HepG2 (cell line): ENCODE measurements around the gene HOXB5. TPM values are rescaled to one million over a fixed set of nuclear protein-coding genes. Genes with fewer than 3 reads are reported as not detected.

Source experiments
- ATAC-seq: fragments of 200-7000 bp; cut with Tn5 transposase; 3 replicates; pipeline ENCODE4 v1.9.1; 2020; ENCODE audit warnings: mild to moderate bottlenecking, moderate library complexity
- BruUV-seq: library from RNA; stranded (reverse); fragments of 400-500 nt; replicated peaks from 2 replicates; lab custom pipeline; 2021; lab: Mats Ljungman, UMichigan
- CTCF ChIA-PET: fragments of 300-600 bp; formaldehyde crosslinking; extraction: SDS; loops from one replicate; lab custom pipeline; 2021; ENCODE audit warnings: low total read pairs, inconsistent platforms, low intra/inter-chr PET ratio; lab: Yijun Ruan, JAX
- POLR2A ChIA-PET: fragments of 350-600 bp; sonication (Branson Sonifier 250); formaldehyde crosslinking; loops from one replicate; lab custom pipeline; 2020; ENCODE audit warnings: antibody characterized with exemption, inconsistent platforms; lab: Yijun Ruan, JAX
- DNase-seq: peaks from one replicate; pipeline ENCODE4 v3.0.0-alpha.2; 2015; ENCODE audit warnings: low spot score
- FAIRE-seq: peaks from 3 replicates; lab custom pipeline; 2011; peaks lifted over from hg19 to GRCh38; lab: Jason Lieb, UNC
- H2AFZ ChIP-seq: one replicate; pipeline ENCODE4 v1.6.1; 2011; ENCODE audit warnings: low read length, inconsistent platforms
- H3K27ac ChIP-seq: fragments of 300-600 bp; 3 replicates; pipeline ENCODE4 v1.8.0; 2011; ENCODE audit warnings: mixed run types, mild to moderate bottlenecking, mixed read lengths, low read length, inconsistent platforms; ENCODE audit not compliant: insufficient read depth; ENCODE audit errors: extremely low read length
- H3K27me3 ChIP-seq, 2 experiments: fragments of 200-600 bp in 1 of 2; 2 replicates in 1 of 2; 3 replicates in 1 of 2; pipeline versions ENCODE4 v1.6.0 to v1.8.0; 2011; ENCODE audit warnings: low read length in 2 of 2, mild to moderate bottlenecking in 2 of 2, moderate library complexity in 2 of 2, inconsistent platforms in 1 of 2; ENCODE audit not compliant: insufficient read depth in 2 of 2, control insufficient read depth in 1 of 2
- H3K36me3 ChIP-seq, 2 experiments: fragments of 200-600 bp in 1 of 2; replicated peaks in 1 of 2; 2 replicates in 1 of 2; 3 replicates in 1 of 2; pipeline versions ENCODE4 v1.5.1 to v1.8.0; 2011; ENCODE audit warnings: low read length in 2 of 2, inconsistent platforms in 1 of 2; ENCODE audit not compliant: insufficient read depth in 2 of 2, control insufficient read depth in 1 of 2
- H3K4me1 ChIP-seq: 2 replicates; pipeline ENCODE4 v1.5.1; 2012; ENCODE audit warnings: low read length, inconsistent platforms; ENCODE audit not compliant: insufficient read depth
- H3K4me2 ChIP-seq: 2 replicates; pipeline ENCODE4 v1.6.0; 2011; ENCODE audit warnings: low read depth, low read length, inconsistent platforms
- H3K4me3 ChIP-seq, 3 experiments: fragments of 200-600 bp in 1 of 3; sonication (generic), shearing (Covaris generic) in 1 of 3; replicated peaks in 1 of 3; 2 replicates each; pipeline ENCODE4 v1.5.1; 2011 to 2016; ENCODE audit warnings: low read length in 3 of 3, inconsistent platforms in 2 of 3, low read depth in 2 of 3, mild to moderate bottlenecking in 2 of 3, control low read depth in 1 of 3, mixed read lengths in 1 of 3; ENCODE audit not compliant: insufficient read depth in 1 of 3
- H3K79me2 ChIP-seq: one replicate; pipeline ENCODE4 v1.6.1; 2011; ENCODE audit warnings: low read length, inconsistent platforms; ENCODE audit not compliant: insufficient read depth
- H3K9ac ChIP-seq: 2 replicates; pipeline ENCODE4 v1.6.0; 2011; ENCODE audit warnings: mild to moderate bottlenecking, low read depth, low read length, inconsistent platforms; ENCODE audit not compliant: insufficient read depth
- H3K9me3 ChIP-seq: 2 replicates; pipeline ENCODE4 v1.5.1; 2012; ENCODE audit warnings: mild to moderate bottlenecking, low read length
- H4K20me1 ChIP-seq: 2 replicates; pipeline ENCODE4 v1.6.0; 2011; ENCODE audit warnings: inconsistent platforms, mild to moderate bottlenecking, low read length, moderate library complexity; ENCODE audit not compliant: insufficient read depth
- AGO1 ChIP-seq: fragments of 200-400 bp; formaldehyde crosslinking; IDR thresholded peaks from 2 replicates; pipeline ENCODE4 v1.6.1; 2017; ENCODE audit warnings: mild to moderate bottlenecking, low read depth, low read length, moderate library complexity; ENCODE audit not compliant: poor library complexity, severe bottlenecking
- ELF1 ChIP-seq: sonication (generic); formaldehyde crosslinking; IDR thresholded peaks from 2 replicates; pipeline ENCODE4 v1.4.0; 2020; ENCODE audit warnings: missing genetic modification reagents
- HDAC2 ChIP-seq: sonication (generic); formaldehyde crosslinking; IDR thresholded peaks from 2 replicates; pipeline ENCODE4 v1.4.0; 2020; ENCODE audit warnings: missing genetic modification reagents
- KAT2B ChIP-seq: fragments of 150-350 bp; IDR thresholded peaks from 2 replicates; pipeline ENCODE4 v1.6.1; 2014; ENCODE audit warnings: low read depth, low read length, borderline replicate concordance
- MAFF ChIP-seq: IDR thresholded peaks from 2 replicates; pipeline ENCODE4 v1.6.1; 2011; ENCODE audit warnings: low read depth, low read length, improper control_type of control experiment
- PAF1 ChIP-seq: IDR thresholded peaks from 2 replicates; pipeline ENCODE4 v1.6.1; 2016; ENCODE audit warnings: missing genetic modification reagents, missing compliant biosample characterization
- SAFB2 ChIP-seq: sonication (generic); formaldehyde crosslinking; IDR thresholded peaks from 2 replicates; pipeline ENCODE4 v1.5.1; 2020; ENCODE audit warnings: missing genetic modification reagents, low read depth, mild to moderate bottlenecking, borderline replicate concordance
- SIX4 ChIP-seq: sonication (generic); formaldehyde crosslinking; IDR thresholded peaks from 2 replicates; pipeline ENCODE4 v1.4.0; 2020; ENCODE audit warnings: missing genetic modification reagents
- TCF12 ChIP-seq, 2 experiments: fragments of 450-650 bp in 1 of 2; sonication (generic) in 1 of 2; formaldehyde crosslinking in 1 of 2; IDR thresholded peaks; 2 replicates each; pipeline versions ENCODE4 v1.6.1 to v1.8.0; 2017 to 2022; ENCODE audit warnings: antibody characterized with exemption in 1 of 2, mild to moderate bottlenecking in 1 of 2, missing genetic modification reagents in 1 of 2, moderate library complexity in 1 of 2
- TCF7L2 ChIP-seq: IDR thresholded peaks from 2 replicates; pipeline ENCODE4 v1.6.1; 2011; ENCODE audit warnings: mild to moderate bottlenecking, low read depth, low read length, moderate library complexity
- XBP1 ChIP-seq: sonication (generic); formaldehyde crosslinking; IDR thresholded peaks from 2 replicates; pipeline ENCODE4 v1.5.0; 2020; ENCODE audit warnings: missing genetic modification reagents
- ZKSCAN5 ChIP-seq: sonication (generic); formaldehyde crosslinking; IDR thresholded peaks from 2 replicates; pipeline ENCODE4 v1.5.1; 2020; ENCODE audit warnings: mild to moderate bottlenecking, missing genetic modification reagents
- ZNF431 ChIP-seq: sonication (generic); formaldehyde crosslinking; IDR thresholded peaks from 2 replicates; pipeline ENCODE4 v1.9.0; 2022; ENCODE audit warnings: missing genetic modification reagents, low read depth, mild to moderate bottlenecking, borderline replicate concordance
- ZNF530 ChIP-seq: sonication (generic); formaldehyde crosslinking; IDR thresholded peaks from 2 replicates; pipeline ENCODE4 v1.5.0; 2020; ENCODE audit warnings: low read depth, mild to moderate bottlenecking, missing genetic modification reagents
- WGBS: methylation state at CpG from one replicate; pipeline ENCODE4 v1.1.6; 2017; ENCODE audit warnings: low lambda C conversion rate; 5-methylcytosine and 5-hydroxymethylcytosine counted together
- in situ Hi-C: cut with HindIII; loops from 2 replicates; pipeline ENCODE4 v1.10.0; 2017; ENCODE audit warnings: low pct_unique_long_range_greater_than_20kb; ENCODE audit not compliant: extremely low pct_ligation_motif_present
- intact Hi-C: fragments of 100-400 bp; cut with micrococcal nuclease; formaldehyde crosslinking; loops from one replicate; pipeline ENCODE4 v1.10.0; 2022; ENCODE audit not compliant: unreplicated experiment
- polyA plus RNA-seq, 8 experiments: library from polyadenylated mRNA; depleted of rRNA in 3 of 8; stranded (reverse) in 7 of 8; unstranded in 1 of 8; fragments of >200 nt; fragmentation: Illumina TruSeq in 4 of 8; extraction: Trizol in 4 of 8; gene quantifications; 2 replicates each; pipeline versions ENCODE4 v1.2.1 to v1.2.3, GENCODE V29; 2011 to 2016; ENCODE audit warnings: low read depth in 4 of 8, missing spikeins in 1 of 8, mixed read lengths in 1 of 8; ENCODE audit not compliant: insufficient read depth in 1 of 8
- total RNA-seq, 5 experiments: library from RNA; depleted of rRNA; stranded (reverse); fragments of >200 nt; fragmentation: Illumina TruSeq; extraction: Trizol; gene quantifications; 2 replicates each; pipeline ENCODE4 v1.2.3, GENCODE V29; 2016; ENCODE audit warnings: low read depth in 1 of 5
- TF ChIP-seq, protein P1 (sequence below): sonication (generic); formaldehyde crosslinking; IDR thresholded peaks from 2 replicates; pipeline ENCODE4 v1.4.0; 2020; ENCODE audit warnings: mild to moderate bottlenecking, missing genetic modification reagents
- TF ChIP-seq, protein P2 (sequence below), 2 experiments: sonication (generic) in 1 of 2; formaldehyde crosslinking in 1 of 2; IDR thresholded peaks; 2 replicates each; pipeline versions ENCODE4 v1.4.0 to v1.6.1; 2018 to 2020; ENCODE audit warnings: missing genetic modification reagents in 2 of 2, borderline replicate concordance in 1 of 2, low read depth in 1 of 2, mild to moderate bottlenecking in 1 of 2, missing biosample characterization in 1 of 2
- TF ChIP-seq, protein P3 (sequence below): sonication (generic); formaldehyde crosslinking; IDR thresholded peaks from 2 replicates; pipeline ENCODE4 v1.5.0; 2020; ENCODE audit warnings: mild to moderate bottlenecking, missing genetic modification reagents

Gene HOXB5
- total and polyA plus RNA-seq, 2 of the 13 experiments (the other 11 are each of a cell fraction or from before 2014, with no cell fraction given), result not detected

DNA sequence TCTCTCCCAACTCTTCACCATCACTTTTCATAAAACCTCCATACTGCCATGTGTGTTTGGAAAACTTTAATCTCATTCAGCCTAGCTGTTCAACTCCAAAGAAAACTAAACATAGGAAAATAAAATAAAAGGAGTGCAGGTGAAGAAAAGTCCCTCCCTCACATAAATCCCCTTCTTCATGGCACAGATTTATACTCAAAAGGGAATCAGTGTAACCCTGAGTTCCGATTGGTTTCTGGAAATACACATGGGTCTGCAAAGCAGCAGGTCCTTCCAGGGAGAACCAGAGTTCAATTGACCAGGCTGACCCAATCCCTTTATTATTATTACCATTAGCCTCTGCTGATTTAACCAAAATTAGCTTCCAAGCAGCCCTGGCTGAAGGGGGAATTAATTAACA lies 39.8 kb downstream of the HOXB5 start (continued):
- TF ChIP-seq SIX4, result no peak

DNA sequence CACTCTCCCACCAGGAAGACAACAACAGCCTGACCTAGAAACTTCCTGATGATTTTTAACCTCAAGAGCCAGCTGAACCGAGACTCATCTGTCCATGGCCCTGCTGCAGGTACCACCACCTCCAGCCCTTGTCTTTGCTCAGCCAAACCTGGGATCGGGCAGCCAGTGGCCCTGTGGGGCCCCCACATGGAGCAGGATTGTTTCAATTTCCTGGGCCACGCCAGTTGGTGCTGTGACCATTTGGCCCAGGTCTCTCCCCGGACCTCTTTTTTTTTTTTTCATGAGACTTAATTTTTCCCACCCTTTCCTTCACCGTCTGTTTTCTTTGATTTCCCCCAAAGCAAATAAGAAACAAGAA lies 40.4 kb downstream of the HOXB5 start:
- DNase-seq, result no peak
- WGBS, result under 1% methylated on average over 5 of the region's 5 CpGs
- TF ChIP-seq XBP1 (CRISPR knock-in tag), result no peak
- TF ChIP-seq HDAC2 (CRISPR knock-in tag), result no peak
- TF ChIP-seq, protein P1, sequence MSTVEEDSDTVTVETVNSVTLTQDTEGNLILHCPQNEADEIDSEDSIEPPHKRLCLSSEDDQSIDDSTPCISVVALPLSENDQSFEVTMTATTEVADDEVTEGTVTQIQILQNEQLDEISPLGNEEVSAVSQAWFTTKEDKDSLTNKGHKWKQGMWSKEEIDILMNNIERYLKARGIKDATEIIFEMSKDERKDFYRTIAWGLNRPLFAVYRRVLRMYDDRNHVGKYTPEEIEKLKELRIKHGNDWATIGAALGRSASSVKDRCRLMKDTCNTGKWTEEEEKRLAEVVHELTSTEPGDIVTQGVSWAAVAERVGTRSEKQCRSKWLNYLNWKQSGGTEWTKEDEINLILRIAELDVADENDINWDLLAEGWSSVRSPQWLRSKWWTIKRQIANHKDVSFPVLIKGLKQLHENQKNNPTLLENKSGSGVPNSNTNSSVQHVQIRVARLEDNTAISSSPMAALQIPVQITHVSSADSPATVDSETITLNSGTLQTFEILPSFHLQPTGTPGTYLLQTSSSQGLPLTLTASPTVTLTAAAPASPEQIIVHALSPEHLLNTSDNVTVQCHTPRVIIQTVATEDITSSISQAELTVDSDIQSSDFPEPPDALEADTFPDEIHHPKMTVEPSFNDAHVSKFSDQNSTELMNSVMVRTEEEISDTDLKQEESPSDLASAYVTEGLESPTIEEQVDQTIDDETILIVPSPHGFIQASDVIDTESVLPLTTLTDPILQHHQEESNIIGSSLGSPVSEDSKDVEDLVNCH (CRISPR knock-in tag), result no peak
- no peak for TF ChIP-seq ZKSCAN5
- no peak for TF ChIP-seq TCF7L2
- TF ChIP-seq, protein P2, sequence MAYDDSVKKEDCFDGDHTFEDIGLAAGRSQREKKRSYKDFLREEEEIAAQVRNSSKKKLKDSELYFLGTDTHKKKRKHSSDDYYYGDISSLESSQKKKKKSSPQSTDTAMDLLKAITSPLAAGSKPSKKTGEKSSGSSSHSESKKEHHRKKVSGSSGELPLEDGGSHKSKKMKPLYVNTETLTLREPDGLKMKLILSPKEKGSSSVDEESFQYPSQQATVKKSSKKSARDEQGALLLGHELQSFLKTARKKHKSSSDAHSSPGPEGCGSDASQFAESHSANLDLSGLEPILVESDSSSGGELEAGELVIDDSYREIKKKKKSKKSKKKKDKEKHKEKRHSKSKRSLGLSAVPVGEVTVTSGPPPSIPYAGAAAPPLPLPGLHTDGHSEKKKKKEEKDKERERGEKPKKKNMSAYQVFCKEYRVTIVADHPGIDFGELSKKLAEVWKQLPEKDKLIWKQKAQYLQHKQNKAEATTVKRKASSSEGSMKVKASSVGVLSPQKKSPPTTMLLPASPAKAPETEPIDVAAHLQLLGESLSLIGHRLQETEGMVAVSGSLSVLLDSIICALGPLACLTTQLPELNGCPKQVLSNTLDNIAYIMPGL (CRISPR knock-in tag; IDR thresholded peaks at IDR 0.05; ENCODE audit: borderline replicate concordance in 1 of 2, low read depth in 1 of 2), result no peak
- no peak for TF ChIP-seq PAF1 (CRISPR knock-in tag)
- no peak for TF ChIP-seq MAFF
- no peak for TF ChIP-seq ELF1 (CRISPR knock-in tag)
- no peak for TF ChIP-seq ZNF431 (CRISPR knock-in tag)
- no peak for TF ChIP-seq SAFB2 (CRISPR knock-in tag)
- TF ChIP-seq TCF12 (IDR thresholded peaks at IDR 0.05), result no peak
- no peak for TF ChIP-seq TCF12 (CRISPR knock-in tag; IDR thresholded peaks at IDR 0.05)
- TF ChIP-seq AGO1, result no peak
- TF ChIP-seq ZNF530 (CRISPR knock-in tag), result no peak
- TF ChIP-seq, protein P3, sequence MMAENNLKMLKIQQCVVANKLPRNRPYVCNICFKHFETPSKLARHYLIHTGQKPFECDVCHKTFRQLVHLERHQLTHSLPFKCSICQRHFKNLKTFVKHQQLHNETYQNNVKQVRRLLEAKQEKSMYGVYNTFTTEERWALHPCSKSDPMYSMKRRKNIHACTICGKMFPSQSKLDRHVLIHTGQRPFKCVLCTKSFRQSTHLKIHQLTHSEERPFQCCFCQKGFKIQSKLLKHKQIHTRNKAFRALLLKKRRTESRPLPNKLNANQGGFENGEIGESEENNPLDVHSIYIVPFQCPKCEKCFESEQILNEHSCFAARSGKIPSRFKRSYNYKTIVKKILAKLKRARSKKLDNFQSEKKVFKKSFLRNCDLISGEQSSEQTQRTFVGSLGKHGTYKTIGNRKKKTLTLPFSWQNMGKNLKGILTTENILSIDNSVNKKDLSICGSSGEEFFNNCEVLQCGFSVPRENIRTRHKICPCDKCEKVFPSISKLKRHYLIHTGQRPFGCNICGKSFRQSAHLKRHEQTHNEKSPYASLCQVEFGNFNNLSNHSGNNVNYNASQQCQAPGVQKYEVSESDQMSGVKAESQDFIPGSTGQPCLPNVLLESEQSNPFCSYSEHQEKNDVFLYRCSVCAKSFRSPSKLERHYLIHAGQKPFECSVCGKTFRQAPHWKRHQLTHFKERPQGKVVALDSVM (CRISPR knock-in tag), result no peak
- TF ChIP-seq KAT2B, result no peak
- TF ChIP-seq, all 625 proteins: peak for 0
- FAIRE-seq, result no peak
- no peaks in the 10 kb centered on the region for H3K4me1 ChIP-seq
- H3K9ac ChIP-seq, result no peak overlapping the region
- ChIA-PET CTCF (no interaction called here), POLR2A (no interaction called here)
- no peak overlapping the region for H3K4me3 ChIP-seq
- no peaks in the 10 kb centered on the region for H3K36me3 ChIP-seq
- no peak for ATAC-seq
- H3K9me3 ChIP-seq, result no peaks in the 10 kb centered on the region
- peaks cover 24 to 92% of the 10 kb centered on the region in 2 experiments for H3K27me3 ChIP-seq
- intact Hi-C loops, result no loop called here
- H3K27ac ChIP-seq, result no peak overlapping the region
- no peaks in the 10 kb centered on the region for H3K79me2 ChIP-seq
- no peaks in the 10 kb centered on the region; the same call in 1 of the 2 replicates for H4K20me1 ChIP-seq
- no peak overlapping the region for H2AFZ ChIP-seq
- no peak overlapping the region for H3K4me2 ChIP-seq
- in situ Hi-C loops, result no loop called here
- no TSS peak for BruUV-seq
